ENCODE results near the gene BICRA.
"Not testable (repeated sequence)": the region's sequence is repeated elsewhere in the genome, so short reads cannot be mapped to it uniquely, and the experiment has no call there.

The BICRA gene

GRCh38 chr19:47663911-47664771 is 55.2 kb downstream of the BICRA start:
- DNase-seq, result no peak

GRCh38 chr19:47668556-47668955 is 59.6 kb downstream of the BICRA start:
- not testable (repeated sequence) for DNase-seq

GRCh38 chr19:47670736-47671135 is 61.8 kb downstream of the BICRA start:
- DNase-seq, result no peak

- DNase-seq, result no peak
Measured at GRCh38 chr19:47671499-47671898, 62.6 kb downstream of the BICRA start.

DNA sequence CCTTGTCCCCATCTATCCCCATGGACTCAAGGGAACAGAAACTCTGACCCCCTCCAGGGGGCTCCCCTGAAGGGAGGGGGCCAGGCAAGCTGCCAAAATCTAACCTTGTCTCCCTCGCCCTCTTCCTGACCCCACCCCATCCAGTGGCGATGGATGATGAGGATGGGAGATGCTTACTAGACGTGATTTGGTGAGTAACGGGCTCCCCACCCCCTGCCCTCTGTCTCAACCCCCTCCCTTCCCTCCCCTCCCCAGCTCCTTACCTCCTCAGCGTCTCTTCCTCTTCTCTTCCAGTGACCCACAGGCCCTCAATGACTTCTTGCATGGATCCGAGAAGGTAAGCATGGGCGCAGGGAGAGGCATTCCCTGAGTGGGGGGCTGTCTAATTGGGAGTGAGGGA is 64.5 kb downstream of the BICRA start:
- DNase-seq, result no peak

DNA sequence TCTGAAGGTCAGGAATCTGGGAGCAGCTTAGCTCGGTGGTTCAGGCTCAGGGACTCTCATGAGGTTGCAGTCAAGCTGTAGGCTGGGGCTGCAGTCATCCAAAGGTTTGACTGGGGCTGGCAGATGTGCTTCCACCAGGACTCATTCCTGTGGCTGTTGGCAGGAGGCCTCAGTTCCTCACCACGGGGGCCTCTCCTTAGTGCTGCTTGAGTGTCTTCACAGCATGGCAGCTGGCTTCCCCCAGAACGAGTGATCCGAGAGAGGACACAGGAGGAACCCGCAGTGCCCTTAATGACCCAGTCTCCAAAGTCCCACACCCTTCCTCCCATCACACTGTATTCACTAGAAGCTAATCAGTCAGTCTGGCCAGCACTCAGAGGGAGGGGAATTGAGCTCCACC is 65.6 kb downstream of the BICRA start:
- DNase-seq, result no peak

GRCh38 chr19:47675271-47675670 is 66.3 kb downstream of the BICRA start:
- DNase-seq, result no peak

- no peak for DNase-seq
Measured at GRCh38 chr19:47675859-47676258, 66.9 kb downstream of the BICRA start.

GRCh38 chr19:47676811-47677210 is 67.9 kb downstream of the BICRA start:
- no peak for DNase-seq

DNA sequence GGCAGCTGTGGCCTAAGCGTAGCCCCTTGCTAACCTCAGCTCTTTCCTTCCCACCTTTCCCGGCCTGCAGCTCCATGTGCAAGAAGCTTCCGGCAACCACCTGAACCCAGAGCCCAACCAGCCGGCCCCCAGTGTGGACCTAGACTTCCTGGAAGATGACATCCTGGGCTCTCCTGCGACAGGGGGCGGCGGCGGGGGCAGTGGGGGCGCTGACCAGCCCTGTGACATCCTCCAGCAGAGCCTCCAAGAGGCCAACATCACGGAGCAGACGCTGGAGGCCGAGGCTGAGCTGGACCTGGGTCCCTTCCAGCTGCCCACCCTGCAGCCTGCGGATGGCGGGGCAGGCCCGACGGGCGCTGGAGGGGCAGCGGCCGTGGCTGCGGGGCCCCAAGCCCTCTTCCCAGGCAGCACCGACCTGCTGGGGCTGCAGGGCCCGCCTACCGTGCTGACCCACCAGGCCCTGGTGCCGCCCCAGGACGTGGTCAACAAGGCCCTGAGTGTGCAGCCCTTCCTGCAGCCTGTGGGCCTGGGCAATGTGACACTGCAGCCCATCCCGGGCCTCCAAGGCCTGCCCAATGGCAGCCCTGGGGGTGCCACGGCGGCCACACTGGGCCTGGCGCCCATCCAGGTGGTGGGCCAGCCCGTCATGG is 70.4 kb downstream of the BICRA start:
- DNase-seq, result no peak

DNA sequence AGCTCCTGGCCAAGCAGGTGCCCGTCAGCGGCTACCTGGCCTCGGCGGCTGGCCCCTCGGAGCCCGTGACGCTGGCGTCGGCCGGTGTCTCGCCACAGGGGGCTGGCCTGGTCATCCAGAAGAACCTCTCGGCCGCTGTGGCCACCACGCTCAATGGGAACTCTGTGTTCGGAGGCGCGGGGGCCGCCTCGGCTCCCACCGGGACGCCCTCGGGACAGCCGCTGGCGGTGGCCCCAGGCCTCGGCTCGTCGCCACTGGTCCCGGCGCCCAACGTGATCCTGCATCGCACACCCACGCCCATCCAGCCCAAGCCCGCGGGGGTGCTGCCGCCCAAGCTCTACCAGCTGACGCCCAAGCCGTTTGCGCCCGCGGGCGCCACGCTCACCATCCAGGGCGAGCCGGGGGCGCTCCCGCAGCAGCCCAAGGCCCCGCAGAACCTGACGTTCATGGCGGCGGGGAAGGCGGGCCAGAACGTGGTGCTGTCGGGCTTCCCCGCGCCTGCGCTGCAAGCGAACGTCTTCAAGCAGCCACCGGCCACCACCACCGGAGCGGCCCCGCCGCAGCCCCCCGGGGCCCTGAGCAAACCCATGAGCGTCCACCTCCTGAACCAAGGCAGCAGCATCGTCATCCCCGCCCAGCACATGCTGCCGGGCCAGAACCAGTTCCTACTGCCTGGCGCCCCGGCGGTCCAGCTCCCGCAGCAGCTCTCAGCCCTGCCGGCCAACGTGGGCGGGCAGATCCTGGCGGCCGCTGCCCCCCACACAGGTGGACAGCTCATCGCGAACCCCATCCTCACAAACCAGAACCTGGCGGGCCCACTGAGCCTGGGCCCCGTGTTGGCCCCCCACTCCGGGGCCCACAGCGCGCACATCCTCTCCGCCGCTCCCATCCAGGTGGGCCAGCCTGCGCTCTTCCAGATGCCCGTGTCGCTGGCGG is 71.3 kb downstream of the BICRA start:
- DNase-seq, result no peak

DNA sequence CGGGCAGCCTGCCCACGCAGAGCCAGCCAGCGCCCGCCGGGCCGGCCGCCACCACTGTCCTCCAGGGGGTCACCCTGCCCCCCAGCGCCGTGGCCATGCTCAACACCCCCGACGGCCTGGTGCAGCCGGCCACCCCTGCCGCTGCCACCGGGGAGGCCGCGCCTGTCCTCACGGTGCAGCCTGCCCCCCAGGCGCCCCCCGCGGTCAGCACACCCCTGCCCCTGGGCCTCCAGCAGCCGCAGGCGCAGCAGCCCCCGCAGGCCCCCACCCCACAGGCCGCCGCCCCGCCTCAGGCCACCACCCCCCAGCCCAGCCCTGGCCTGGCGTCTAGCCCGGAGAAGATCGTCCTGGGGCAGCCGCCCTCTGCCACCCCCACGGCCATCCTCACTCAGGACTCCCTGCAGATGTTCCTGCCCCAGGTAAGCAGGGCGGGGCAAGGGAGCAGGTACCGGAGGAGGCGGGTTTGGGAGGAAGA is 72.0 kb downstream of the BICRA start:
- no peak for DNase-seq

DNA sequence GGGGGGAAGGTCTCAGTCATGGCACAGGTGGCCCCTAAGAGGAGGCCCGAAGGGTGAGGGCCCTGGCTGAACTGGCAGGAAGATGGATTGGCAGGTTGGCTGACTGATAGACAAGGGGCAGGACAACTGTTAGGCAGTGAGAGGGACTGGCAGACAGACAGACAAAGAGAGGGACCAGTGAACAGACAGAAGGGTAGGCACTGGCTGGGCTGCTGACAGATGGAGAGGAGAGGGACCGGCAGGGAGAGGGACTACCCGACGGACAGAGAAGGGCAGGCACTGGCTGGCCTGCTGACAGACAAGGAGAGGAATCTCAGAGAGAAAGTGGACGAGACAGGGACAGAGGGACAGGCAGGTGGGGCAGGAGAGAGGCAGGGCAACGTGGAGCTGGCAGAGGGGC is 72.5 kb downstream of the BICRA start:
- no peak for DNase-seq

GRCh38 chr19:47681936-47682335 is 73.0 kb downstream of the BICRA start:
- DNase-seq, result no peak

- DNase-seq, result no peak
Measured at GRCh38 chr19:47682939-47683338, 74.0 kb downstream of the BICRA start.

DNA sequence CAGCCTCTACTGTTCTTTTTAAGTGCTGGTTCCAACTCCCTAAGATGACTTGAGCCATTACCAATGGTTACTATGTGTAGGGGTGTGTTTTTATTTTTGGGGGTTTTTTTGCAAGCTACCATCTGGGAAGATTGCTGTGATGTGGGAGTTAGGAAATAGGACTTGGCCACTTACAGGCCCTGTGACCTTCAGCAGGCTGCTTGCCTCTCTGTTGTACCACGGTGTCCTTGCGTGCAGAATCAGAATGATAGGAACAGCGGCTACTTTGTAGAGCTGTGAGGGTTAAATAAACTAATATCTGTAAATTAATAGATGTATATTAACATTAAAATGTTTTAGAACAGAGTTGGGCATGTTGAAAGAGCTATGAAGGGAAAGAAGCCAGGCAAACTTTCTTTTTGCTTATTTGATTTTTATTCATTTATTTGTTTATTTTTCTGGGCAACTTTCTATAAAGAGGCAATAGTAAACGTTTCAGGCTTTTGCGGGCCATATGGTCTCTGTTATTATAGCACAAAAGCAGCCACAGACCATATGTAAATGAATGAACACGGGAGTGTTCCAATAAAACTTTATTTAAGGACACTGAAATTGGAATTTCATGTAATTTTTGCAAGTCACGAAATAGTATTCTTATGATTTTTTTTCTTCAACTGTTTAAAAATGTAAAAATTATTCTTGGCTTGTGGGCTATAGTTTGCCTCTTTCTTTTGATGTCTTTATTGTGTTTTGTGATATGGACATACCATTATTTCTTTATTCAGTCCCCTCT is 77.9 kb downstream of the BICRA start:
- DNase-seq, result no peak

GRCh38 chr19:47687906-47688305 is 79.0 kb downstream of the BICRA start:
- no peak for DNase-seq

DNA sequence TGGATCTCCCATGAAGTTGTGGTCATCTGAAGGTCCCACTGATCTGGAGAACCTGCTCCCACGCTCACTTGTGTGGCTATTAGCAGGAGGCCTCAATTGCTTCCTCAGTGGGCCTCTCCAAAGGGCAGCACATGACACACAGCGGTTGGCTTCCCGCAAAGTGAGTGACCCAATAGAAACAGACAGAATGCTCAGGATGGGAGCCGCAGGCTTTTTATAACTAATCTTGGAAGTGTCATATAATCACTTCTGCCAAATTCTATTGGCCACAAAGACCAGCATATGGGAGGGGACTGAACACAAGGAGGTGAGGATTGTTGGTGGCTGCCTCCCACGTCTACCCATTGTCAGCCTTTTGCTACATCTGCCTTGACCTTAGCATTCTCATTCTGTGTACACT is 82.2 kb downstream of the BICRA start:
- DNase-seq, result no peak

DNA sequence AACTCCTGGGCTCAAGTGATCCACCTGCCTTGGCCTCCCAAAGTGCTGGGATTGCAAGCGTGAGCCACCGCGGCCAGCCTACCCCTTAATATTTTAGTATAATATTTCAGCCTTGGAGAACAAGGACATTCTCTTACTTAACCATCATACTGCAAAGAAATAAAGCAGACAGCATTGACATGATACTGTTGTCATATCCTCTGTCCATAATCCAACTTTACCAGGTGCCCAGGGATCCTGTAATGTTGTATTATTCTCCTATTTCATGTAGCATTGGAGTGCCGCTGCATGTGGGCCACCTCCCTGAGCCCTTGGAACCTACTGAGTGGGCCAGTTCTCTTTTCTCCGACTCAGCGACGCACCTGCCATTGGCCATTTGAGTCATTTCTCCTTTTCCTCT is 82.8 kb downstream of the BICRA start:
- DNase-seq, result no peak

GRCh38 chr19:47693489-47693888 is 84.6 kb downstream of the BICRA start:
- no peak for DNase-seq

DNA sequence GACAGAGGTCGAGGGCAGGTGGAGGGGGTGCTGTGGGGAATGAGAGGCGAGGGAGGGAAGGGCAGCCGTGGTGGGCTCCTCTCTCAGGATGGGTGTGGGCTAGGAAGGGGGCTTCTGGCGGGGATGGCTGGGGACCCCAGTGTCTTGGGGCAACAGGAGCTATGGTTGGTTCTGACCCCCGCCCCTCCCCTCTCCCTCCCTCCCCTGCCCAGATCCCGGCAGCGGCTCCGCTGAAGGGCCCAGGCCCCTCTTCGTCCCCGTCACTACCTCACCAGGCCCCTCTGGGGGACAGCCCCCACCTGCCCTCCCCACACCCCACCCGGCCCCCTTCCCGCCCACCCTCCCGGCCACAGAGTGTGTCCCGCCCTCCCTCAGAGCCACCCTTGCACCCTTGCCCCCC is 85.0 kb downstream of the BICRA start:
- DNase-seq, result no peak

DNA sequence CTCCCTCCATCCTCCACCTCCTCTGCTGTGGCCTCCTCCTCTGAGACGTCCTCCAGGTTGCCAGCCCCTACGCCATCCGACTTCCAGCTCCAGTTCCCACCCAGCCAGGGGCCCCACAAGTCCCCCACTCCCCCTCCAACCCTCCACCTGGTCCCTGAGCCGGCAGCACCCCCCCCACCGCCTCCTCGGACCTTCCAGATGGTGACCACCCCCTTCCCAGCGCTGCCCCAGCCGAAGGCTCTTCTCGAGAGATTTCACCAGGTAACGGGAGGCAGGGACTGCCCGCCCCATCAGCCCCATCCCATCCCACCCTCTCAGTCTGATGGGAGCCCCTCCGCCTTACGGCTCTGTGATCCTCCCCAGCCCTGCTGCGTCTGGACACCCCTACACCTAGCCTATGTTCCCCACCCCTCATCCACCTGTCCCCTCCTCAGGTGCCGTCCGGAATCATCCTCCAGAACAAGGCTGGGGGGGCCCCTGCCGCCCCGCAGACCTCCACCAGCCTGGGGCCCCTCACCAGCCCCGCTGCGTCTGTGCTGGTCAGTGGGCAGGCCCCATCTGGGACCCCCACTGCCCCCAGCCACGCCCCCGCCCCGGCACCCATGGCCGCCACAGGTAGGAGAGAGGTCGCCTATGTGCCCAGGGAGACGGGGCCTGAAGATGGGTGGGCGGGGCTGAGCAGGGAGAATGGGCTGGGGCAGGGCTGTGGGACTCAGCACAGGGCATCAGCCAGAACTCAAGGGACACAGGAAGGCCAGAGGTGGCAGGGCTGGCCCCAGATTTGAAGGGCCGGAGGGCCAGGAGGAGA is 85.7 kb downstream of the BICRA start:
- DNase-seq, result no peak

Data from SIG-M5 (cell line).